ENCODE data around the gene ZNF664. TPM values are rescaled to one million over a fixed set of nuclear protein-coding genes. Genes with fewer than 3 reads are reported as not detected.

ZNF664 gene
- total RNA-seq, 2 experiments from 2014 or later, result 54.4 to 56.8 TPM

GRCh38 chr12:123983822-123984485, 10.9 kb downstream of the ZNF664 start:
- Mint-ChIP-seq H3K27me3 (no peaks in the 10 kb centered on the region), H3K36me3 (peaks cover 11% of the 10 kb centered on the region), H3K9me3 (no peaks in the 10 kb centered on the region), H3K4me1 (peaks cover 28% of the 10 kb centered on the region), H3K27ac (no peak overlapping the region), H3K4me3 (no peak overlapping the region)
- DNase-seq, result no peak

- no peaks in the 10 kb centered on the region for H3K9me3 Mint-ChIP-seq
- no peak overlapping the region for H3K4me3 Mint-ChIP-seq
- H3K36me3 Mint-ChIP-seq, result peaks cover 16% of the 10 kb centered on the region
- H3K27ac Mint-ChIP-seq, result peak overlapping the region; percentile 8
- H3K27me3 Mint-ChIP-seq, result no peaks in the 10 kb centered on the region
- no peak for DNase-seq
- H3K4me1 Mint-ChIP-seq, result peaks cover 32% of the 10 kb centered on the region
Observed at GRCh38 chr12:123984903-123985302, 11.9 kb downstream of the ZNF664 start.

- Mint-ChIP-seq H3K27ac (no peak overlapping the region), H3K4me1 (peaks cover 39% of the 10 kb centered on the region), H3K9me3 (no peaks in the 10 kb centered on the region), H3K4me3 (no peak overlapping the region), H3K36me3 (peaks cover 24% of the 10 kb centered on the region), H3K27me3 (no peaks in the 10 kb centered on the region)
- no peak for DNase-seq
Observed at GRCh38 chr12:123986374-123986965, 13.5 kb downstream of the ZNF664 start.

GRCh38 chr12:123987022-123987421, 14.0 kb downstream of the ZNF664 start:
- Mint-ChIP-seq H3K4me3 (no peak overlapping the region), H3K27me3 (no peaks in the 10 kb centered on the region), H3K36me3 (peaks cover 27% of the 10 kb centered on the region), H3K4me1 (peaks cover 39% of the 10 kb centered on the region), H3K9me3 (no peaks in the 10 kb centered on the region), H3K27ac (no peak overlapping the region)
- DNase-seq, result no peak

- no peak for DNase-seq
- peaks cover 29% of the 10 kb centered on the region for H3K36me3 Mint-ChIP-seq
- H3K4me1 Mint-ChIP-seq, result peaks cover 38% of the 10 kb centered on the region
- no peaks in the 10 kb centered on the region for H3K27me3 Mint-ChIP-seq
- no peaks in the 10 kb centered on the region for H3K9me3 Mint-ChIP-seq
- H3K4me3 Mint-ChIP-seq, result no peak overlapping the region
- H3K27ac Mint-ChIP-seq, result no peak overlapping the region
Observed at GRCh38 chr12:123989168-123989567, 16.2 kb downstream of the ZNF664 start.

GRCh38 chr12:123989753-123990152, 16.7 kb downstream of the ZNF664 start:
- H3K4me3 Mint-ChIP-seq, result no peak overlapping the region

GRCh38 chr12:123990511-123990910, 17.5 kb downstream of the ZNF664 start:
- no peaks in the 10 kb centered on the region for H3K27me3 Mint-ChIP-seq
- H3K4me1 Mint-ChIP-seq, result peaks cover 39% of the 10 kb centered on the region
- H3K9me3 Mint-ChIP-seq, result no peaks in the 10 kb centered on the region
- no peak for DNase-seq
- peaks cover 34% of the 10 kb centered on the region for H3K36me3 Mint-ChIP-seq
- H3K27ac Mint-ChIP-seq, result no peak overlapping the region
- H3K4me3 Mint-ChIP-seq, result no peak overlapping the region

More at GRCh38 chr12:123989753-123990152, 16.7 kb downstream of the ZNF664 start:
- H3K36me3 Mint-ChIP-seq, result peaks cover 33% of the 10 kb centered on the region
- no peak for DNase-seq
- no peak overlapping the region for H3K27ac Mint-ChIP-seq
- H3K27me3 Mint-ChIP-seq, result no peaks in the 10 kb centered on the region
- H3K9me3 Mint-ChIP-seq, result no peaks in the 10 kb centered on the region
- H3K4me1 Mint-ChIP-seq, result peaks cover 36% of the 10 kb centered on the region

GRCh38 chr12:123991372-123991951, 18.4 kb downstream of the ZNF664 start:
- no peak for DNase-seq
- H3K27me3 Mint-ChIP-seq, result no peaks in the 10 kb centered on the region
- H3K4me1 Mint-ChIP-seq, result peaks cover 45% of the 10 kb centered on the region
- H3K4me3 Mint-ChIP-seq, result no peak overlapping the region
- no peaks in the 10 kb centered on the region for H3K9me3 Mint-ChIP-seq
- H3K27ac Mint-ChIP-seq, result no peak overlapping the region
- H3K36me3 Mint-ChIP-seq, result peaks cover 34% of the 10 kb centered on the region

- Mint-ChIP-seq H3K27ac (no peak overlapping the region), H3K4me1 (peaks cover 42% of the 10 kb centered on the region), H3K36me3 (peaks cover 34% of the 10 kb centered on the region), H3K27me3 (no peaks in the 10 kb centered on the region), H3K4me3 (no peak overlapping the region), H3K9me3 (no peaks in the 10 kb centered on the region)
- DNase-seq, result no peak
Observed at GRCh38 chr12:123992118-123992825, 19.3 kb downstream of the ZNF664 start.

- Mint-ChIP-seq H3K9me3 (no peaks in the 10 kb centered on the region), H3K27me3 (no peaks in the 10 kb centered on the region), H3K36me3 (peaks cover 19% of the 10 kb centered on the region), H3K4me3 (no peak overlapping the region), H3K4me1 (peaks cover 31% of the 10 kb centered on the region), H3K27ac (no peak overlapping the region)
- DNase-seq, result no peak
Observed at GRCh38 chr12:123995023-123995748, 22.2 kb downstream of the ZNF664 start.

GRCh38 chr12:123996581-123996980, 23.6 kb downstream of the ZNF664 start:
- H3K4me3 Mint-ChIP-seq, result no peak overlapping the region
- peaks cover 25% of the 10 kb centered on the region for H3K4me1 Mint-ChIP-seq
- H3K27ac Mint-ChIP-seq, result no peak overlapping the region
- peaks cover 10% of the 10 kb centered on the region for H3K36me3 Mint-ChIP-seq
- DNase-seq, result no peak
- no peaks in the 10 kb centered on the region for H3K27me3 Mint-ChIP-seq
- no peaks in the 10 kb centered on the region for H3K9me3 Mint-ChIP-seq

- H3K36me3 Mint-ChIP-seq, result peaks cover 6% of the 10 kb centered on the region
- H3K27me3 Mint-ChIP-seq, result no peaks in the 10 kb centered on the region
- no peak for DNase-seq
- H3K9me3 Mint-ChIP-seq, result no peaks in the 10 kb centered on the region
- H3K4me3 Mint-ChIP-seq, result no peak overlapping the region
- H3K27ac Mint-ChIP-seq, result no peak overlapping the region
- peaks cover 25% of the 10 kb centered on the region for H3K4me1 Mint-ChIP-seq
Observed at GRCh38 chr12:123997033-123997822, 24.2 kb downstream of the ZNF664 start.

GRCh38 chr12:123997908-123998307, 24.9 kb downstream of the ZNF664 start:
- Mint-ChIP-seq H3K27me3 (no peaks in the 10 kb centered on the region), H3K36me3 (peaks cover 5% of the 10 kb centered on the region), H3K27ac (no peak overlapping the region), H3K9me3 (no peaks in the 10 kb centered on the region), H3K4me3 (no peak overlapping the region), H3K4me1 (peaks cover 25% of the 10 kb centered on the region)
- no peak for DNase-seq

GRCh38 chr12:123998344-123998990, 25.5 kb downstream of the ZNF664 start:
- Mint-ChIP-seq H3K27ac (no peak overlapping the region), H3K4me1 (peaks cover 25% of the 10 kb centered on the region), H3K9me3 (no peaks in the 10 kb centered on the region), H3K36me3 (peaks cover 5% of the 10 kb centered on the region), H3K27me3 (no peaks in the 10 kb centered on the region), H3K4me3 (no peak overlapping the region)
- DNase-seq, result no peak

All from activated naive CD8-positive, alpha-beta T cell treated with anti-CD3 and anti-CD28 coated beads for 36 hours (primary cell).